ENCODE results near the gene AFF2. TPM values are rescaled to one million over a fixed set of nuclear protein-coding genes. Genes with fewer than 3 reads are reported as not detected.

Gene AFF2
- total and polyA plus RNA-seq, 8 donors = 0.04 to 0.93 (median 0.41) TPM

GRCh38 chrX:148592595-148592994, 92.2 kb downstream of the AFF2 start:
- no peak for TF ChIP-seq CTCF (IDR thresholded peaks at IDR 0.05)
- Histone ChIP-seq H3K27ac (no peak overlapping the region), H3K36me3 (no peaks in the 10 kb centered on the region), H3K9me3 (no peaks in the 10 kb centered on the region), H3K4me1 (no peaks in the 10 kb centered on the region), H3K27me3 (peaks cover 0 to 4% (median 2%) of the 10 kb centered on the region in 4 donors), H3K4me3 (no peak overlapping the region)
- ATAC-seq = no peak
- no peak for FAIRE-seq
- intact Hi-C loops (cut with DNase I) = no loop called here
- no peak for DNase-seq
- 9 to 63% methylated on average over 1 of the region's 1 CpG for WGBS, 2 donors

- Histone ChIP-seq H3K4me3 (no peak overlapping the region), H3K9me3 (no peaks in the 10 kb centered on the region), H3K27me3 (peaks cover 0 to 4% (median 2%) of the 10 kb centered on the region in 4 donors), H3K36me3 (no peaks in the 10 kb centered on the region), H3K4me1 (no peaks in the 10 kb centered on the region), H3K27ac (no peak overlapping the region)
- 28 to 37% methylated on average over 2 of the region's 2 CpGs for whole genome bisulfite sequencing, 2 donors
- intact Hi-C loops (cut with DNase I) = no loop called here
- ATAC-seq = no peak
- no peak for DNase-seq
- FAIRE-seq = no peak
- no peak for TF ChIP-seq CTCF (IDR thresholded peaks at IDR 0.05)
Observed at GRCh38 chrX:148593146-148593545, 92.7 kb downstream of the AFF2 start.

GRCh38 chrX:148593987-148594386, 93.6 kb downstream of the AFF2 start:
- H3K9me3 ChIP-seq = no peaks in the 10 kb centered on the region
- peaks cover 0 to 4% (median 2%) of the 10 kb centered on the region in 4 donors for H3K27me3 ChIP-seq
- no peaks in the 10 kb centered on the region for H3K4me1 ChIP-seq
- WGBS, 2 donors = 33 to 63% methylated on average over 4 of the region's 4 CpGs
- no peak overlapping the region for H3K27ac ChIP-seq
- intact Hi-C loops (cut with DNase I) = no loop called here
- DNase-seq (no peak), ATAC-seq (no peak), FAIRE-seq (no peak)
- no peak for TF ChIP-seq CTCF (IDR thresholded peaks at IDR 0.05)
- no peak overlapping the region for H3K4me3 ChIP-seq
- H3K36me3 ChIP-seq = no peaks in the 10 kb centered on the region

- intact Hi-C loops (cut with DNase I) = no loop called here
- no peaks in the 10 kb centered on the region for H3K9me3 ChIP-seq
- DNase-seq = no peak
- H3K27me3 ChIP-seq = peaks cover 0 to 4% (median under 1%) of the 10 kb centered on the region in 4 donors
- ATAC-seq = no peak
- no peak for TF ChIP-seq CTCF (IDR thresholded peaks at IDR 0.05)
- no peaks in the 10 kb centered on the region for H3K4me1 ChIP-seq
- H3K27ac ChIP-seq = no peak overlapping the region
- no peak overlapping the region for H3K4me3 ChIP-seq
- no peak for FAIRE-seq
- H3K36me3 ChIP-seq = no peaks in the 10 kb centered on the region
- 44 to 59% methylated on average over 4 of the region's 4 CpGs for WGBS, 2 donors
Observed at GRCh38 chrX:148599404-148599803, 99.0 kb downstream of the AFF2 start.

GRCh38 chrX:148600131-148600530, 99.7 kb downstream of the AFF2 start:
- DNase-seq (no peak), ATAC-seq (no peak), FAIRE-seq (no peak)
- WGBS, 2 donors = 35 to 47% methylated on average over 6 of the region's 6 CpGs
- Histone ChIP-seq H3K27ac (no peak overlapping the region), H3K4me3 (no peak overlapping the region), H3K4me1 (no peaks in the 10 kb centered on the region), H3K36me3 (no peaks in the 10 kb centered on the region), H3K9me3 (no peaks in the 10 kb centered on the region), H3K27me3 (peaks cover 0 to 5% (median 2%) of the 10 kb centered on the region in 4 donors)
- no peak for TF ChIP-seq CTCF (IDR thresholded peaks at IDR 0.05)
- intact Hi-C loops (cut with DNase I) = no loop called here
